GM18520 (cell line): ENCODE results near the gene DNAH6.
"Not testable (repeated sequence)": the region's sequence is repeated elsewhere in the genome, so short reads cannot be mapped to it uniquely, and the experiment has no call there.

Source experiments
- ATAC-seq: cut with Tn5 transposase; IDR thresholded peaks from one replicate; pipeline ENCODE4 v1.9.1; 2021; ENCODE audit not compliant: unreplicated experiment

Gene DNAH6

DNA sequence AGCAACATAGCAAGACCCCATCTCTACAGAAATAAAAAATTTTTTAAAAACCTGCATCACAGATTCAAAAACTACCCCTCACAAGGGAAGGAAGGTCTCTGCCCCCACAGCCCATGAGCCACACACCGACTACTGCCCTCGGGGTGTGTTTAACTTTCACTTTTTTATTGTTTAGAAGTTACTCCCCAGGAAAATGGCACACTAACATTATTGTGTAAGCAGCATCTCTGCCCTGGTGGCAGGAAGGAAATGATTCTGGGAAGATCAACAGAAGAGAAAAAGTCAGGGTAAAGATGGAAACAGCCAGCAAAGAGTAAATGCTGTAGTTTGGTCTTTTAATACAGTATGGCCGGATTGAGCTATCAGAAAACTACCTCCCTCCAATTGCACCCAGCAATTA, 342.6 kb downstream of the DNAH6 start:
- no peak for ATAC-seq

- no peak for ATAC-seq
These were observed 345.2 kb downstream of the DNAH6 start for GRCh38 chr2:84861539-84861938.

- no peak for ATAC-seq
These were observed 345.7 kb downstream of the DNAH6 start for GRCh38 chr2:84862006-84862405.

DNA sequence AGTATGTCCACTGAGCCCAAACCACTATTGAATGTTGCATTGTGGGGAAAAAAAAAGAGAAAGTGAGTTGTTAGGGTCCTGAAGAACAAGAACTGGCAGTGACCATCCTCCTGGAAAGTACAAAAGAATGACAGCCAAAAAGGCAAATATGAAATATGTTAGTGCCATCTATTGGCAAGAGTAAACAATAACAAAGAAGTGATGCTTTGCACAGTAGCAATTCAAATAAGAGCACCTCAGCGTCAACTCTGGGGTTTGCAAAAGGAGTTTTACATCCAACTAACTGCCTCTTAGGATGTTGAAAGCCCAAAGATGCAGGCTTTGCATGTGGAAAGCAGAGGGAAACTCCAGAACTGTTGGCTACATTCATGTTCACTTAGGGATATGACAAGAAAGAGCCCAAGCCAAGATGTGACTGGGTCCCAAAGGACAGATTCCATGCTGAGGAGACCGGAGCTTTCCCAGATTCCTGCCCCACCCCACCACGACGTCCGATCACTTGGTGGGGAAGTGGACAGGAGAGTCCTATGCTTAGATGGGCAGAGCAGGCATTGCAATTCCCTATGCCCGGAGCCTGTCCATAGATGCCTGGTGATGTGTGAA, 349.0 kb downstream of the DNAH6 start:
- ATAC-seq: peak; percentile 53

- ATAC-seq: no peak
These were observed 349.8 kb downstream of the DNAH6 start for GRCh38 chr2:84866122-84866521.

DNA sequence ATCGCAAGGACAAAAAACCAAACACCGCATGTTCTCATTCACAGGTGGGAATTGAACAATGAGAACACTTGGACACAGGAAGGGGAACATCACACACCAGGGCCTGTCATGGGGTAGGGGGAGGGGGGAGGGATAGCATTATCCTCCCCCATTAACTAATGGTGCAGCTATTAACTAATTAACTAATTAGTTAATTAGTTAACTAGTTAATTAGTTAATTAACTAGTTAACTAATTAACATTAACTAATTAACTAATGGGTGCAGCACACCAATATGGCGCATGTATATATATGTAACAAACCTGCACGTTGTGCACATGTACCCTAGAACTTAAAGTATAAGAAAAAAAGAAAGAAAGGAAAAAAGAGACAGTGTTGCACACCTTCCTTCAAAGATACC, 352.0 kb downstream of the DNAH6 start:
- not testable (repeated sequence) for ATAC-seq
